ENCODE measurements around the gene SCARF2. TPM values are rescaled to one million over a fixed set of nuclear protein-coding genes. Genes with fewer than 3 reads are reported as not detected.
"Not testable (repeated sequence)": the region's sequence is repeated elsewhere in the genome, so short reads cannot be mapped to it uniquely, and the experiment has no call there.

SCARF2 gene
- total and polyA plus RNA-seq, 4 donors = 0.15 to 2.0 (median 1.7) TPM

DNA sequence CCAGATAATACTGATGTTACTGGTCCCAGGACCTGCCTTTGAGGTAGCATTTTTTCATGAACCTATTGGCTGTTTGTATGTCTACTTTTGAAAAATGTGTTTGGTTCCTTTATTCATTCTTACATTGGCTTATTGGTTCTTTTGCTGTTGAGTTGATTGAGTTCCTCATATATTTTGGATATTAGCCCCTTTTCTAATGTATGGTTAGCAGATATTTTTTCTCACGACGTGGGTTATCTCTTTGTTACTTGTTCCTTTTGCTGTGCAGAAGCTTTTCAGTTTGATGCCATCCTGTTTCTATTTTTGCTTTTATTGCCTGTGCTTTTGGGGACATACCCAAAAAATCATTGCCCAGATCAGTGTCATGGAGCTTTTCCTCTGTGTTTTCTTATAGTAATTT, 53.5 kb downstream of the SCARF2 start:
- 83% methylated on average over 2 of the region's 2 CpGs for WGBS
- TF ChIP-seq SP1 (IDR thresholded peaks at IDR 0.05) = no peak
- no peaks in the 10 kb centered on the region for H3K9me3 ChIP-seq (ENCODE audit: control insufficient read depth in 4 of 4, low read length in 3 of 4)
- H3K4me1 ChIP-seq (ENCODE audit: control insufficient read depth in 4 of 4, insufficient read depth in 4 of 4, low read length in 3 of 4) = no peaks in the 10 kb centered on the region
- H3K4me3 ChIP-seq (ENCODE audit: low read depth in 1 of 3, low read length in 3 of 3) = no peak overlapping the region
- H3K27ac ChIP-seq (ENCODE audit: low read depth in 1 of 2, low read length in 2 of 2) = no peak overlapping the region
- peaks cover 0 to 2% (median 0%) of the 10 kb centered on the region in 4 donors for H3K27me3 ChIP-seq (ENCODE audit: control insufficient read depth in 4 of 4, insufficient read depth in 4 of 4, low read length in 3 of 4)
- H3K9ac ChIP-seq (ENCODE audit: low read depth in 1 of 2, low read length in 2 of 2) = no peak overlapping the region
- no peaks in the 10 kb centered on the region for H3K36me3 ChIP-seq (ENCODE audit: control insufficient read depth in 4 of 4, insufficient read depth in 3 of 4, low read depth in 1 of 4, low read length in 3 of 4)
- DNase-seq (ENCODE audit: low spot score) = no peak

DNA sequence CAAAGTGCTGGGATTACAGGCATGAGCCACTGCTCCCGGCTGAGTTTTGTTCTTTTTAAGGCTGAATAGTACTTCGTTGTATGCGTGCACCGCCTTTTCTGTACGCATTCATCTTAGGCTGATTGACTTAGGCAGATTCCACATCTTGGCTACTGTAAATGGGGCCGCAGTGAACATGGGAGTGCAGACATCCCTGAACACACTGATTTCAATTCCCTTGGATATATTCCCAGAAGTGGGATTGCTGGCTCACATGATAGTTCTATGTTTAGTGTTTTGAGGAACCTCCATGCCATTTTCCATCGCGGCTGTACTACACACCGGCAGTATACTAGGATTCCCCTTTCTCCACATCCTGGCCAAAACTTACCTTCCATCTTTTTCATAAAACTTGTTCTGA, 54.1 kb downstream of the SCARF2 start:
- no peak overlapping the region for H3K9ac ChIP-seq (ENCODE audit: low read depth in 1 of 2, low read length in 2 of 2)
- H3K27me3 ChIP-seq (ENCODE audit: control insufficient read depth in 4 of 4, insufficient read depth in 4 of 4, low read length in 3 of 4) = peaks cover 0 to 2% (median 0%) of the 10 kb centered on the region in 4 donors
- H3K9me3 ChIP-seq (ENCODE audit: control insufficient read depth in 4 of 4, low read length in 3 of 4) = no peaks in the 10 kb centered on the region
- TF ChIP-seq RAD21 (IDR thresholded peaks at IDR 0.05) = no peak
- no peak for TF ChIP-seq FOXA2 (IDR thresholded peaks at IDR 0.05)
- TF ChIP-seq, protein P1, sequence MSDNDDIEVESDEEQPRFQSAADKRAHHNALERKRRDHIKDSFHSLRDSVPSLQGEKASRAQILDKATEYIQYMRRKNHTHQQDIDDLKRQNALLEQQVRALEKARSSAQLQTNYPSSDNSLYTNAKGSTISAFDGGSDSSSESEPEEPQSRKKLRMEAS (IDR thresholded peaks at IDR 0.05) = no peak
- H3K4me3 ChIP-seq (ENCODE audit: low read depth in 1 of 3, low read length in 3 of 3) = no peak overlapping the region
- no peaks in the 10 kb centered on the region for H3K36me3 ChIP-seq (ENCODE audit: control insufficient read depth in 4 of 4, insufficient read depth in 3 of 4, low read depth in 1 of 4, low read length in 3 of 4)
- H3K4me1 ChIP-seq (ENCODE audit: control insufficient read depth in 4 of 4, insufficient read depth in 4 of 4, low read length in 3 of 4) = no peaks in the 10 kb centered on the region
- WGBS = 90% methylated on average over 9 of the region's 9 CpGs
- no peak overlapping the region for H3K27ac ChIP-seq (ENCODE audit: low read depth in 1 of 2, low read length in 2 of 2)
- DNase-seq (ENCODE audit: low spot score) = no peak

DNA sequence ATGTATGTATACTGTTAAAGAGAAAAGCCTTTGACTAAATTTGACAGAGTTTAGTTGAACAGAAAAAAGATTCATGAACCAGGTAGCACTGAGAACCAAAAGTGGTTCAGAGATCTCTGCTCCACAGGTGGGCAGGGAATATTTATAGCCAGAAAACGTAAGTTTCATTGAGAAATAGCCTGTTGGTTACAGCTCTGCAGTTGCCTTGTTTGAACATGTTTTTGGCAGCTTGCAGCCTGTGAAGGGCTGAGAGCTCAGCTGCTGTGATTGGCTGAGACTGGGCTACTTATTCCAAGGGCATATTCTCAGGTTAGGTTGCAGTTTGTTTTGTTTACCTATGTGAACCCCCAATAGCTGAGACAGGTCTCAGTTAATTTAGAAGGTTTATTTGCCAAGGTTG, 57.1 kb downstream of the SCARF2 start:
- Histone ChIP-seq H3K27me3 (ENCODE audit: control insufficient read depth in 4 of 4, insufficient read depth in 4 of 4, low read length in 3 of 4) (peaks cover 0 to 2% (median 0%) of the 10 kb centered on the region in 4 donors), H3K9me3 (ENCODE audit: control insufficient read depth in 4 of 4, low read length in 3 of 4) (no peaks in the 10 kb centered on the region), H3K9ac (ENCODE audit: low read depth in 1 of 2, low read length in 2 of 2) (no peak overlapping the region), H3K36me3 (ENCODE audit: control insufficient read depth in 4 of 4, insufficient read depth in 3 of 4, low read depth in 1 of 4, low read length in 3 of 4) (no peaks in the 10 kb centered on the region), H3K27ac (ENCODE audit: low read depth in 1 of 2, low read length in 2 of 2) (no peak overlapping the region), H3K4me3 (ENCODE audit: low read depth in 1 of 3, low read length in 3 of 3) (no peak overlapping the region), H3K4me1 (ENCODE audit: control insufficient read depth in 4 of 4, insufficient read depth in 4 of 4, low read length in 3 of 4) (no peaks in the 10 kb centered on the region)
- TF ChIP-seq EGR1 (IDR thresholded peaks at IDR 0.05; ENCODE audit: low read depth in 2 of 2) = no peak
- no peak for TF ChIP-seq RXRA (IDR thresholded peaks at IDR 0.05)
- TF ChIP-seq FOXA2 (IDR thresholded peaks at IDR 0.05) = no peak
- no peak for TF ChIP-seq GABPA (IDR thresholded peaks at IDR 0.05 in 1 of 2, conservative IDR thresholded peaks at IDR 0.05 in 1 of 2)
- TF ChIP-seq JUND (IDR thresholded peaks at IDR 0.05) = no peak
- TF ChIP-seq, protein P2, sequence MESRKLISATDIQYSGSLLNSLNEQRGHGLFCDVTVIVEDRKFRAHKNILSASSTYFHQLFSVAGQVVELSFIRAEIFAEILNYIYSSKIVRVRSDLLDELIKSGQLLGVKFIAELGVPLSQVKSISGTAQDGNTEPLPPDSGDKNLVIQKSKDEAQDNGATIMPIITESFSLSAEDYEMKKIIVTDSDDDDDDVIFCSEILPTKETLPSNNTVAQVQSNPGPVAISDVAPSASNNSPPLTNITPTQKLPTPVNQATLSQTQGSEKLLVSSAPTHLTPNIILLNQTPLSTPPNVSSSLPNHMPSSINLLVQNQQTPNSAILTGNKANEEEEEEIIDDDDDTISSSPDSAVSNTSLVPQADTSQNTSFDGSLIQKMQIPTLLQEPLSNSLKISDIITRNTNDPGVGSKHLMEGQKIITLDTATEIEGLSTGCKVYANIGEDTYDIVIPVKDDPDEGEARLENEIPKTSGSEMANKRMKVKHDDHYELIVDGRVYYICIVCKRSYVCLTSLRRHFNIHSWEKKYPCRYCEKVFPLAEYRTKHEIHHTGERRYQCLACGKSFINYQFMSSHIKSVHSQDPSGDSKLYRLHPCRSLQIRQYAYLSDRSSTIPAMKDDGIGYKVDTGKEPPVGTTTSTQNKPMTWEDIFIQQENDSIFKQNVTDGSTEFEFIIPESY (IDR thresholded peaks at IDR 0.05) = no peak
- TF ChIP-seq, protein P3, sequence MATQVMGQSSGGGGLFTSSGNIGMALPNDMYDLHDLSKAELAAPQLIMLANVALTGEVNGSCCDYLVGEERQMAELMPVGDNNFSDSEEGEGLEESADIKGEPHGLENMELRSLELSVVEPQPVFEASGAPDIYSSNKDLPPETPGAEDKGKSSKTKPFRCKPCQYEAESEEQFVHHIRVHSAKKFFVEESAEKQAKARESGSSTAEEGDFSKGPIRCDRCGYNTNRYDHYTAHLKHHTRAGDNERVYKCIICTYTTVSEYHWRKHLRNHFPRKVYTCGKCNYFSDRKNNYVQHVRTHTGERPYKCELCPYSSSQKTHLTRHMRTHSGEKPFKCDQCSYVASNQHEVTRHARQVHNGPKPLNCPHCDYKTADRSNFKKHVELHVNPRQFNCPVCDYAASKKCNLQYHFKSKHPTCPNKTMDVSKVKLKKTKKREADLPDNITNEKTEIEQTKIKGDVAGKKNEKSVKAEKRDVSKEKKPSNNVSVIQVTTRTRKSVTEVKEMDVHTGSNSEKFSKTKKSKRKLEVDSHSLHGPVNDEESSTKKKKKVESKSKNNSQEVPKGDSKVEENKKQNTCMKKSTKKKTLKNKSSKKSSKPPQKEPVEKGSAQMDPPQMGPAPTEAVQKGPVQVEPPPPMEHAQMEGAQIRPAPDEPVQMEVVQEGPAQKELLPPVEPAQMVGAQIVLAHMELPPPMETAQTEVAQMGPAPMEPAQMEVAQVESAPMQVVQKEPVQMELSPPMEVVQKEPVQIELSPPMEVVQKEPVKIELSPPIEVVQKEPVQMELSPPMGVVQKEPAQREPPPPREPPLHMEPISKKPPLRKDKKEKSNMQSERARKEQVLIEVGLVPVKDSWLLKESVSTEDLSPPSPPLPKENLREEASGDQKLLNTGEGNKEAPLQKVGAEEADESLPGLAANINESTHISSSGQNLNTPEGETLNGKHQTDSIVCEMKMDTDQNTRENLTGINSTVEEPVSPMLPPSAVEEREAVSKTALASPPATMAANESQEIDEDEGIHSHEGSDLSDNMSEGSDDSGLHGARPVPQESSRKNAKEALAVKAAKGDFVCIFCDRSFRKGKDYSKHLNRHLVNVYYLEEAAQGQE (IDR thresholded peaks at IDR 0.05) = no peak
- TF ChIP-seq, protein P1 (IDR thresholded peaks at IDR 0.05) = no peak
- TF ChIP-seq, protein P4, sequence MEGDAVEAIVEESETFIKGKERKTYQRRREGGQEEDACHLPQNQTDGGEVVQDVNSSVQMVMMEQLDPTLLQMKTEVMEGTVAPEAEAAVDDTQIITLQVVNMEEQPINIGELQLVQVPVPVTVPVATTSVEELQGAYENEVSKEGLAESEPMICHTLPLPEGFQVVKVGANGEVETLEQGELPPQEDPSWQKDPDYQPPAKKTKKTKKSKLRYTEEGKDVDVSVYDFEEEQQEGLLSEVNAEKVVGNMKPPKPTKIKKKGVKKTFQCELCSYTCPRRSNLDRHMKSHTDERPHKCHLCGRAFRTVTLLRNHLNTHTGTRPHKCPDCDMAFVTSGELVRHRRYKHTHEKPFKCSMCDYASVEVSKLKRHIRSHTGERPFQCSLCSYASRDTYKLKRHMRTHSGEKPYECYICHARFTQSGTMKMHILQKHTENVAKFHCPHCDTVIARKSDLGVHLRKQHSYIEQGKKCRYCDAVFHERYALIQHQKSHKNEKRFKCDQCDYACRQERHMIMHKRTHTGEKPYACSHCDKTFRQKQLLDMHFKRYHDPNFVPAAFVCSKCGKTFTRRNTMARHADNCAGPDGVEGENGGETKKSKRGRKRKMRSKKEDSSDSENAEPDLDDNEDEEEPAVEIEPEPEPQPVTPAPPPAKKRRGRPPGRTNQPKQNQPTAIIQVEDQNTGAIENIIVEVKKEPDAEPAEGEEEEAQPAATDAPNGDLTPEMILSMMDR (IDR thresholded peaks at IDR 0.05; ENCODE audit: low read depth, low read length, missing input control) = no peak
- TF ChIP-seq SP1 (IDR thresholded peaks at IDR 0.05) = no peak
- TF ChIP-seq RAD21 (IDR thresholded peaks at IDR 0.05) = no peak
- TF ChIP-seq YY1 (IDR thresholded peaks at IDR 0.05) = no peak
- no peak for TF ChIP-seq HNF4A (conservative IDR thresholded peaks at IDR 0.05)
- no peak for TF ChIP-seq TAF1 (conservative IDR thresholded peaks at IDR 0.05)
- 30% methylated on average over 1 of the region's 1 CpG for WGBS
- DNase-seq (ENCODE audit: low spot score) = no peak

DNA sequence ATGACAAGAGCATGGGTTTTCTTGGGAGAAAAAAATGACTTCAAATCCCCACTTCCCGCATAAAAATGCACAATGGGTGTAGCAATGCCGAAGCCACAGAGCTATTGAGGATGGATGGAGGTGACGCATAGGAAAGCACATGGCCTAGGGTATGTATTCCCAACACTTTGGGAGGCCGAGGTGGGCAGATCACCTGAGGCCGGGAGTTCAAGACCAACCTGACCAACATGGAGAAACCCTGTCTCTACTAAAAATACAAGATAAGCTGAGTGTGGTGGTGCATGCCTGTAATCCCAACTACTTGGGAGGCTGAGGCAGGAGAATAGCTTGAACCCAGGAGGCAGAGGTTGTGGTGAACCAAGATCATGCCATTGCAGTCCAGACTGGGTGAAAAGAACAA, 58.9 kb downstream of the SCARF2 start:
- not testable (repeated sequence) for DNase-seq (ENCODE audit: low spot score); H3K9me3 ChIP-seq (ENCODE audit: control insufficient read depth in 4 of 4, low read length in 3 of 4); H3K27me3 ChIP-seq (ENCODE audit: control insufficient read depth in 4 of 4, insufficient read depth in 4 of 4, low read length in 3 of 4); H3K9ac ChIP-seq (ENCODE audit: low read depth in 1 of 2, low read length in 2 of 2); H3K27ac ChIP-seq (ENCODE audit: low read depth in 1 of 2, low read length in 2 of 2); H3K36me3 ChIP-seq (ENCODE audit: control insufficient read depth in 4 of 4, insufficient read depth in 3 of 4, low read depth in 1 of 4, low read length in 3 of 4); H3K4me1 ChIP-seq (ENCODE audit: control insufficient read depth in 4 of 4, insufficient read depth in 4 of 4, low read length in 3 of 4); H3K4me3 ChIP-seq (ENCODE audit: low read depth in 1 of 3, low read length in 3 of 3)
- WGBS = 92% methylated on average over 5 of the region's 5 CpGs
